HG03439 (cell line): Measurements from ENCODE around the gene CCDC192.

Experiments used
- ATAC-seq: cut with Tn5 transposase; IDR thresholded peaks from one replicate; pipeline ENCODE4 v1.9.1; 2021; ENCODE audit warnings: mild to moderate bottlenecking, moderate library complexity; ENCODE audit not compliant: unreplicated experiment

CCDC192 gene

DNA sequence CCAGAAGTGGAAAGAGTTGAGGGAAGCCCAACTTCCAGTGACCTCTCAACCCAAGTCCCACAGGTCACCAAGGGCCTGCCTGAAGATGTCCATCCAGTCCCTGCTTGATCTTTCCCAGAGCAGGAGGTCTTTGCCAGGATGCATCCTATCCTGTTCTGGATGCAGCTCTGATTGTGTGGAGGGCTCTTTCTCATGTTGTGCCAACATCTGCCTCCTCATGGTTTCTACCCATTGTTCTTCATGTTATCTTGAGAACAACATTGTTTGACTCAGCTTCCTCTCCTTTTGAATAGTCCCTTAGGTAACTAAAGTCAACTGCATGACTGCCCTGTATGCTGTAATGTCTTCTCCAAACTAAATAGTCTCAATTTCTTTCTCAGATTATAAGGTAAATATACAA, 169.3 kb downstream of the CCDC192 start:
- no peak for ATAC-seq

DNA sequence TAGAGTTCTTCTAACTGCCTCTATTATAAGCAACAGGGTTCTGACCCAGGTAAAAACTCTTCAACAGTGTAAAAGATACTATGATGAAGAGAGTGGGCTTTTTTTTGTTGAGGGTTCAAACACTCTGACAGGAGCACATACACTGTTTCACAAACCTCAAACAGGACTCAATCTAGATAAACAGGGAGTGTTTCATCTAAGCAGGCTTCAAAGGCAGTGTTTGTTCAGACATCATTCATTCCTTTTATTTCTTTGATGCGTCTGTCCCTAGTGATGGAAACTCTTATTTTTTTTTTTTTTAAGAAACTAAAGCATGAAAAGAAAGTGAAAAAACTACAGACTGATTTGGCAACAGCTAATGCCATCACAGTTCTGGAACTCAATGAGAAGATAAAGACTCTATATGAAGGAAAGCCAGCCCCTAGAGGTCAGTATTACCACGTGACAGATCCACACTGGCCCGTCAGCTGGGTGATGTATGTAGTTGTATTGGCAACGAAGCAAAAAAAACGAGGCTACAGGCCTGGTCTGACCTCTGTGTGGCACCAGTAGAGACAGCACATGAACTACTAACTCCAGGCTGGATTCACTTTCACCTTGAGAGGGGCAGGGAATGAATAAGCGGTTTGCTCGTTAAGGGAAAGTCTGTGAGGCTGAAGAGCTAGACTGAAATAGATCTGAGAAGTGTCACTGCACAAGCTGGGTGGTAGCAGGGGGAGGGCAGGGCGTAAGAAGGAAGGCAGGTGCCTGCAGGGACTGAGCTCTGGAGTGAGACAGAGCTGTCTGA, 172.2 kb downstream of the CCDC192 start:
- peak; percentile 88 for ATAC-seq

DNA sequence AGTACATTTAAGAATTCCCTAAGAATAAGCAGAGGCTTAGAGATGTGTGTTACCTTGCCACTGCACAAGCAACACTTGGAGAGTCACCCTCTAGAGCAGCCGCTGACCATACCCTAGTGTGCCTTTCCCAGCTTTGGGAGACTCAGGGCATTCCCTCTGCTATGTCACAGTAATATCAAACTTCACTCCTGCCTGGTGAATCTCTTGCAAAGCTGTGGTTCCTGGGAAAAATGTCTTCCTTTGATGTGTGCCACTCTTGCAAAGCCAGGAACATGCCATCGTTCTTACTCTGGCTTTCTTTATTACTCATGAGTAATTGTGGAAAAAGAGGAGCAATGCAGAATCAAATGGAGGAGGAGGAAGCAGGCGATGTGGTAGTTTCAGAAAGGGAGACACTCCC, 173.2 kb downstream of the CCDC192 start:
- no peak for ATAC-seq

DNA sequence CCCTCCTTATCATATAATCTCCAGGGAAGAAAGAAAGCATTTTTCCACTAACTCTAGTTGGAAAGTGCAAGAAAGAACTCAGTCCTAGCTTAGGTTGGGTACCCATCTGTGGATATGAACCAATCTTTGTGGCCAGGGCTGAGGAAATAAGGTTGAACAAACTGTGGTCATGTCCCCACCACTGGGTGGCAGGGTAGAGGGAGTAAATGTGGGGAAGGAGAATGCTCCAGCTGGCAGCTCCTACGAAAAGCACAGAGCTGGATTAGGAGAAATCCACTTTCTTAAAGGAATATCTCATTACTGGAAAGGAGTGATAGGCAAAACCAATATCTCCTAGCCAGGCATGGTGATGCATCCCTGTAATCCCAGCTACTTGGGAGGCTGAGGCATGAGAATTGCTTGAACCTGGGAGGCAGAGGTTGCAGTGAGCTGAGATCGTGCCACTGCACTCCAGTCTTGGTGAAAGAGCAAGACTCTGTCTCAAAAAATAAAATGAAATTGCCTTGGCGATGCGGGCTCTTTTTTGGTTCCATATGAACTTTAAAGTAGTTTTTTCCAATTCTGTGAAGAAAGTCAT, 175.1 kb downstream of the CCDC192 start:
- ATAC-seq = no peak

DNA sequence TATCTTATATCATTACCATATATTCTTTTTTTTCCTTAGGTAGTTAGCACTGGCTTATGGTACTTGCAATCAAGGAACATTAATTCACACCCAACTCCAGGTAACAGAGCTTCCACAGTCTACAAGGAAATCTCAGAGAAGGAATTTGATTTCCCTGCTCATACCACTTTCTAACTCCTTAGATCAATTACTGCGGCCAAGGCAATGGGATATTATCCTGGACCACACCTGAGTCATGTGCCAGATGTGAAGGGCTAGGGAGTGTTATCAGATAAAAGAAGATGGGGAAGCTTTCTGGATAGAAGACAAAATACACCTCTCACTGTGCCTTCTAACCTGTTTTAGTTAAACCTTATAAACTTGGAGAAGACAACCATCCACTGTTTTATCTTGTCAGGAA, 181.2 kb downstream of the CCDC192 start:
- no peak for ATAC-seq

DNA sequence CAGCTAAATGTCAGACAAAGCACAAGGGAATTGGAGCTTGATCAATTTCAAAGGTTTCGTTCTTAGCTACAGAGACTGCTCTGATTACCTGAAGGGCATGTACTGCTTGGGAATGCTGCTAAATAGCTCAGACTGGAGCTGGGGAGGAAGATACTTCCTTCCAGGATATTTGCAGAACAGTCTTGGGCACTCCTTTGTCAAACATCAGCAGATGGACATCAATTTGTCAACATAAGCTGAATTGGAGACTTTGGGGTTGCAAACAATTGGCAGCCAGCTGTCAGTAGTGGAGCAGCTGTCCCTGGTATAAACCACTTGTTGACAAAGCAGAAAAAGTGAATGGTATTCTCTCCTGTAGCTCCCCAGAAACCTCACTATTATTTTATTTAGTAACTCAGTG, 182.0 kb downstream of the CCDC192 start:
- no peak for ATAC-seq

DNA sequence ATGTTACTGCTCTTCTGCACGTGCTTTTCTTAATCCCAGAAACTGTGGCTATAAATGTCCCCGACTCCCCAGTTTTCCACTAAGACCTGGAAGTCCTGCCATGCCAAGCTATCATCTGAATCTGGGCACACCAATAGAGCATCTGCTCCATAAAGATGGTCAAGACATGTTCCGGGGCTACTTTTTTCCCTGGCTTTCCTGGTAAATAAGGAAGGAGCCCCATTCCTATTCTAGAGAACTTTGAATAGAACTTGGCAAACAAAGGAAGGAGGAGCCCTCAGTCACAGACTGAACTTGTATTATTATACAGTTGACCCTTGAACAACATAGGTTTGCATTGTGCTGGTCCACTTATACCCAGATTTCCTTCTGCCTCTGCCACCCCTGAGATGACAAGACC, 182.9 kb downstream of the CCDC192 start:
- ATAC-seq = no peak

DNA sequence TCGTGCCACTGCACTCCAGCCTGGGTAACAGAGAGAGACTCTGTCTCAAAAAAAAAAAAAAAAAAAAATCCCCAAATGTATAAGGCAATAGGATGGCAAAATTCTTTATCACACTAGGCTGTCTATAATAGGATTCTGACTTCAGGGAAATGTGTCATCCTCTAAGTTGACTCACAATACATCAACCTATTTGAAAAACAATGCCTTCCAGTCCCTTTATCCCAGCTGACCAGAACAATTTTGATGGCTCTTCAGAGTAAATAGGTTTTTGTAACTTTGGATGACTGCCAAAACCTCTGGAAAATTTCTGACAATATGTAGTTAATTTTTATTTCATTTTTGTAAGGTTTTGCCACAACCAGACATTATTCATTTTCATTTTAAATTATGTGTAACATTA, 184.1 kb downstream of the CCDC192 start:
- ATAC-seq = no peak

DNA sequence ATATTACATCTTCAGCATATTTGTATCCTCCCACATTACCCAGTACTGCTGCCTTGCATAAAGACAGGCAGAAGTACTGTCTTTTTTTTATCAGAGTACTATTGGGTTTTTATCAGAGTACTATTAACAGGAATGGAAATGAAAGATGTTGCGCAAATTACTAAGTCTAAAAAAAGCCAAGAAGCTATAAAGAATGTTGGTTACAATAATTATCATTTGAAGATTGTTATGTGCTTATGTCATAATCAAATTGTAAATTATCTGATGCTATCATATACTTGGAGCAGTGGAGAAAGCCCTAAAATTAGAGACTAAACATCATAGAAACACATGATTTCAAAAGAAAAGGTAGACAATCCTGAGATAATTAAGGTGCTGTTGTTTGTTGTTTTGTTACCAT, 188.8 kb downstream of the CCDC192 start:
- no peak for ATAC-seq

DNA sequence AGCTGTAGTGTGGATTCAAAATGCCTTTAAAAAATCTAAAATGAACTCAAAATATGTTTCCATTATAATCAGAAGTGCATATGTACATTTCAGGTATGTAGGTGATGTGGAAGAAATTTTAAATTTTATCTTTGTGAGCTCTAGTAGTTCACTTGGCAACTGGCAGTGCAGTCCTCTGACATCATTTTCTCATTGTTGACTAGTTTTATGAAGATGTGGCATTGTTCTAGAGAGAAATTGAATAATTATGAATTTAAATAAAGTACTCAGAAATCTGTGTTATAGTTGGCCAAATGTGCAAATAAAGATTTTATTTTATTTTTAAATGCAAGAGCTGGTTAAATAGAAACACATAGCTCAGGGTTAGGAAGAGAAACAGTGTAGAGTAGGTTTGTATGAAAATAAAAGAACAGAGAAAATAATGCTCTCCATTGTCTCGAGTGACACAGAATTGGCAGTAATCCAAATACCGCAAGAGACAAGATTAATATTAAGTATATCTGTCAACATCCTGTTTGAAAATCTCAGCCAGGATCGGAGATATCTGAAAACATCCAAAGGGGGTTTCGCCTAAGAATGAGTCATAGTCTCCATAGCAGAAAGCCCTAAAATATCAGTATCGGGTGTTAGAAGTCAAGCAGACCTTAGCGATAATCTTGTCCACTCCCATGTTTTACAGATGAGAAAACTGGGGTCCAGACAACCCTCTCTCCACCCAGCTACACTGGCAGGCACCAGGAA, 189.4 kb downstream of the CCDC192 start:
- no peak for ATAC-seq

DNA sequence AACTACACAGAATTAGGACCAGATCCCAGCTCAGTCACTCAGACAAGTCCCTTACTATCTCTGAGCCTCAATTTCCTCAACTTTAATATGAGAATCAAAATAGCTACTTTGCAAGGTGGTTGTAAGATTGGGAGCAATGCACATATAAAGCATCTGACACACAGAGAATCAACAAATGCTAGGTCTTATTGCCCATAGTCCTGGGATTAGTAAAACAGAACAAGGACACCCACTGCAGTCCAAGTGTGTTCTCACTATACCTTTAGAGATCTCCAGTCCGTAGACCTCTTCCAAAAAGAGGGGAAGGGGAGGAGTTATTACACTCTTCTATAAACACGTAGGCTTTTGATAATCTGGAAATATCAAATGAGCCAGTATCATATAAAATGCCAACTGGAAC, 190.0 kb downstream of the CCDC192 start:
- ATAC-seq = no peak

DNA sequence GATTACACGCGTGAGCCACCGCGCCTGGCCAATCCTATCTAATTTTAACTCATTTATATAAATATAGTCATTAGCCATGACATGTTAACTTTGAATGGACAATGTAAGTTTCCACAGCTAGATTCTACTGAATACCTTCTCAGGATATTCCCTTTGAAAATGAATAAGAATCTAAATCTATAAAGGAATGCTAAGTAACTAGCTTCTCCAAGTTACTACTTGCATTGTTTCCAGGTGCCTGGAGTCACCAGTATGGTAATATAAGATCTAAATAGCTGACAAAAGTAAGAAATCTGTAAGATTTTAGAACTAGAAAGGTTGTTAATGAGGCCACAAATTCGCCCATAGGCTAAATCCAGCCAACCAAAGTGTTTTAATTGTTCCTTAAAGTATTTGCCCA, 191.3 kb downstream of the CCDC192 start:
- ATAC-seq = no peak

DNA sequence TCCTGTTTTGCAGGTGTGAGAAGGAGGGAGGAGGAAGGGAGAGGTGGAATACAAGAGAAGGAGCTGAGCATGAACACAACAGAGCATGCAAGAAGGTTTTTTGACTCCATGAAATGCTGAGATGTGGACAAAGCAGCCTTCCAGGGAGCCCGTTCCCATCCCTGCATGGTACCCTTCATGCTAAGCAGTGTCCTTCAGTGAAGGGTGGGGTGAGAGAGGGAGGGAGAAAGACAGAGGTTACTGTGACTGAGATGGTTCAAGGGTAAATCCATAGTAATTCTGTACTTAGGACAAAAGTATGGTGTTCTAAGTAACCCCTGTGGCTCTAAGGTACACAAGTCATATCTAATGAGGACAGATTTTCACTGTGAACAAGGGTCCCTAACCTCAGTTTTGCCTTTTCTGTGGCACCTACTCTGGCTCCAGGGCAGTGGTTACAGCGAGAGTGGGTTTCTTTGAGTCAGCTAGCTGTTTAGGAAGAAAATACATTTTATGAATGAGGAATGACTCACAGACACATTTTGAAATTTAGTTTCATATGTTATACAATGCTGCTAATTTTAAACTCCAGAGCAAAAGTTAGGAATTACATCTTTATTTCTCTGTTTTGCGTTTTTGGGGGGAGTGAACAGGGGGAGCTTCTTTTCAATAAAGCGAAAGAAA, 195.5 kb downstream of the CCDC192 start:
- no peak for ATAC-seq

DNA sequence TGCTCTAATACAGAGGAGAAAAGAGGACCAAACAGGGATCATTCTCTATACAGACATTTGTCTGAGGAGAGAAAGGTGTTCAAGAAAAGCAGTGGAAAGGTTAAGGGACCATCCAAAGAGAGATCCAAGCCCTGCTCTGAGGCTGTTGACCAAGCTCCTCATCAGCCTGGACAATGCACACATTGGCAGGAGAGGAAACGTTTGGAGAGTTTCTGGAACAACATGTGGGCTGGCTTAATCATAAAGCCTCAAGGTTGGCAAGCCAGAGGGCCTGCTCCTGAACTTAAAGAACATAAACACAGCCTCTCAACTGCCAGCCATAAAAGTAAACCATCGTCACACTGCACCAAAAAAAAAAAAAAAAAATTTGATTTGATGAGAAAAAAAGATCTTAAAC, 196.0 kb downstream of the CCDC192 start:
- ATAC-seq = no peak

DNA sequence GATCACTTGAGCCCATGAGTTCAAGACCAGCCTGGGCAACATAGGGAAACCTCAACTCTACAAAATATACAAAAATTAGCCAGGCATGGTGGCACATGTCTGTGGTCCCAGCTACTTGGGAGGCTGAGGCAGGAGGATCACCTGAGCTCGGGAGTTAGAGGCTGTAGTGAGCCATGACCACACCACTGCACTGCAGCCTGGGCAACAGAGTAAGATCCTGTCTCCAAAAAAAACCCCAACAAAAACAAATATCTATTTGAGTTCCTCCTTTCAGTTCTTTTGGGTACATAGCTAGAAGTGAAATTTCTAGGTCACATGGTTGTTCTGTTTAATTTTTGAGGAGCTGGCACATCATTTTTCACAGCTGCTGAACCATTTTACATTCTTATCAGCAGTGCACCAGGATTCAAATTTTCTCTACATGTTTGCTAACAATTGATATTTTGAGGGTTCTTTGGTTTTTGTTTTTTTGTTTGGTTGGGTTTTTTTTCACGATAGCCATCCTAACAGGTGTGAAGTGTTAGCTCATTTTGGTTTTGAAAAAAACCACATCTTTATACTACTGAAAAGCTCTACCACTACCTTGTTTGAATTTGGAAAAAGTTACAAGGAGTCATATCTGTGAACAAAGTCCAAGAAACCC, 203.5 kb downstream of the CCDC192 start:
- no peak for ATAC-seq

DNA sequence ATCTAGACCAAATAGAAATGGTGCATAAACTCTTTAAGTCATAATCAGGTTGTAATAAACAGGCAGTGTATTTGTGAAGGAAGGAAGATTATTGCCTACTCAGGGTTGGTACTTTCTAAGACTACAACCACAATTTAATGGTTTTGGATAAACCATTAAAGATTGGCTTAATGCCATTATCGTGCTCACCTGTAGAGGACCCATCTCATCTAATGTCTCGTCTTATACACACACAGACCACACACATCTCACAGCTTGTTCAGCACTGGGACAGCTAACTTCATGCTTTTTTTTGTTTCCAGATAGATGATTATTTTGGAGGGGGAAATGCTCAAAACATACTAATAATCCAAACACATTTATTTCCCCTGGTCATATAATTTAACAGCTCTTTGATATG, 204.7 kb downstream of the CCDC192 start:
- no peak for ATAC-seq

DNA sequence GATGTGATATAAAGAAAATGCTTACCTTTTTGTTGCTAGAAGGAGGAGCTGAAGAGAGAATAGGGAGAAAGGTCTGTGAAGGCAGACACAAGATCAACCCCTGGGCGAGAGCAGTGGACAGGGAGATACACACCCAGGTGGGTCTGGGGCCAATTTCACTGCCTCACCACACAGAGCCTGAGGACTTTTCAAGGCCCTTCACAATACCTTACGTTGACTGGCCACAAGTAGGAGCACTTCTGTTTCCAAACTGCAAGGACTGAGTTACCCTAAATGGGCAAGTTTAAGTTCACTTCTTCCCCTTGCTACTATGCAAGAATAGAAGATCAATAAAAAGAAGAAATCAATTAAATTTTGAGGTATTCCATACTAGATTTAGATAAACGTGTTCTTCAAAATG, 205.9 kb downstream of the CCDC192 start:
- ATAC-seq = peak; percentile 74

DNA sequence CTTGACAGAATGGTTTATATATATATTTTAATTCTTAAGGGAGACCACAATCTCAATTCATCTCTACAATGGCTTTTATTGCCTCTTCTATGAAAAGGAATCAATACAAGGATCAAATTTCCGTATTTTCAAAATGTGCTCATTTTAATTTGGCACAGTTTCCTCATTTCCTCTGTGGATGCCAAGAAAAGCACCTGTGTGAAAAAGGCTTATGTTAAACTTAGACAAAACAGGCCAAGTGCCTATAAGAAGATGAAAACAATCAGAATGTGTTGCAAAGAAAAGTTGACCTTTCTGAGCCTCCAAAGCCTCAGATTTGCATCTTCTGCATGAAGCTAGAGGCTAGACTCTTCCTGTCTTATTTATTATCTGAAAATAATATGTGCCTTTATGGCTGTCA, 206.6 kb downstream of the CCDC192 start:
- ATAC-seq = no peak

DNA sequence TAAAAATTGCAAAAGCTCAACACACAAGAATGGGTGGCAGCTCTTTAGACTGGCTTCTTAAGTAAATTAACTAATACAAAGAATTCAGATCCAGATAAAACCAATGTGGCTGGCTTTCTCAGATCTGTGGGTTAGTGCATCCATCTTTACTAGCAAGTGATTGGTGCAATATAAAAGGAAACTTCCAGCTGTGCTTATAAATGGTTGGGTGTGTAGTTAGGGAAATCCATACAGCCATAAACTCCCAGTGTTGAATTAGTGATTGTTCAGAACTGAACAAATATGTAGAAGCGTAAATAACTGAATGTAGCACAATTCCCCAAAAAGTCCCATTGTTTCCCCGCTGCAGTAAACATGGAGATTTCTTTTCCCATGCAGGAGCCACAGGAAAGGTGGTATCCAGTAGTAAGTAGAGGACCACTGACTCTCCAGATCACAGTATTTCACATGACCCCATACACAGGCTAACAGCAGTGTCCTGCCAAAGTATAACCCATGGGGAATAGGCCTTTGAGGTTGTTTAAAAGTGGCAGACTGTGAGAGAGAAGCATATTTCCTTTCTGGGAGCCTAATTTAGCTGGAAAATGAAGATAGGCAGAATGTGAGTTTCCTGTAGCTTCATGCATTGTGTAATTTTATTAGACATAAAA, 207.2 kb downstream of the CCDC192 start:
- no peak for ATAC-seq

DNA sequence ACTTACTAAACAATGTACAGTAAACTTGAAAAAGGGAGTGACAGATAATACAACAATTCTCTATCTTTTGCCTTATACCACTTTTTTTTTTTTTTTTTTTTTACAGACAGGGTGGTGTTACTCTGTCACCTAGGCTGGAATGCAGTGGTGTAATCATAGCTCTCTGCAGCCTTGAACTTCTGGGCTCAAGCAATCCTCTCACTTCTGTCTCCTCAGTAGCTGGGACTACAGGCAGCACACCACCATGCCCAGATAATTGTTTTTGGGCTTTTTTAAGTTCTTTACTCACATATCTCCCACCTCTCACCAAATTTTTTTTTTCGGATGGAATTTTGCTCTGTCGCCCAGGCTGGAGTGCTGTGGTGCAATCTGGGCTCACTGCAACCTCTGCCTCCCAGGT, 208.4 kb downstream of the CCDC192 start:
- ATAC-seq = no peak

DNA sequence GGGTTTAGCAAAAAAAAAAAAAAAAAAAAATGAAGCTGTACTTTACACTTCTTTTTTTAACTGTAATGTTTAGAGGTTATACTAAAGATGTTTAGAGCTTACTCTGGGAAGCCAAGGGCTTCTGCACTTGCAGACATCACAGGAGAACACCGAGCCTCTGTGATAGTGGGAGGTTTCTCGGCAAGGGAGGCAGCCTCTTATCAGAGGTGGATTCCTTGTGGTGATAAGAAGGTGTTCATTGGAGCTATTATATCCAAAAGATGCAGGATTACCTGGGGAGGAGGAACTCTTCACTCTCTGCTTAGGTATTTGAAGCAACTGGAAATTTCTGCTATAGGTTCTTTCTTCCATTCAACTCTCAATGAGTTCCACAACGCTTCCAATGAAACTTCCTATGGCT, 209.2 kb downstream of the CCDC192 start:
- no peak for ATAC-seq
